H1 (cell line): Measurements from ENCODE around the gene BABAM2. TPM values are rescaled to one million over a fixed set of nuclear protein-coding genes. Genes with fewer than 3 reads are reported as not detected.

ENCODE experiments used
- CTCF ChIA-PET: fragments of 300-600 bp; sonication (Branson Sonifier 250); formaldehyde crosslinking; loops from one replicate; lab custom pipeline; 2021; ENCODE audit not compliant: partially characterized antibody; lab: Charles Lee
- POLR2A ChIA-PET: fragments of 300-600 bp; sonication (Branson Sonifier 250); formaldehyde crosslinking; loops from one replicate; lab custom pipeline; 2021; ENCODE audit warnings: inconsistent platforms; ENCODE audit not compliant: partially characterized antibody; lab: Charles Lee
- DNase-seq, 2 experiments: peaks; one replicate each; pipeline versions ENCODE4 v3.0.0 to v3.0.0-alpha.2; 2010 to 2022; ENCODE audit warnings: low spot score in 2 of 2, low read depth in 1 of 2, mixed read lengths in 1 of 2
- FAIRE-seq: peaks from 2 replicates; lab custom pipeline; 2011; peaks lifted over from hg19 to GRCh38; lab: Jason Lieb, UNC
- H2AFZ ChIP-seq: 2 replicates; pipeline ENCODE4 v1.8.1; 2012; ENCODE audit warnings: low read length, inconsistent platforms
- H2AK5ac ChIP-seq: 2 replicates; pipeline ENCODE4 v1.6.1; 2013; ENCODE audit warnings: low read depth, low read length
- H2BK120ac ChIP-seq: replicated peaks from 2 replicates; pipeline ENCODE3; 2013; ENCODE audit warnings: low read depth, low read length, inconsistent platforms
- H2BK12ac ChIP-seq: 2 replicates; pipeline ENCODE4 v1.6.1; 2013; ENCODE audit warnings: low read depth, low read length
- H2BK15ac ChIP-seq: 2 replicates; pipeline ENCODE4 v1.6.1; 2013; ENCODE audit warnings: low read length
- H2BK20ac ChIP-seq: 2 replicates; pipeline ENCODE4 v1.6.1; 2013; ENCODE audit warnings: low read length
- H2BK5ac ChIP-seq: 2 replicates; pipeline ENCODE4 v1.6.1; 2013; ENCODE audit warnings: low read depth, low read length
- H3K14ac ChIP-seq: 2 replicates; pipeline ENCODE4 v1.6.1; 2013; ENCODE audit warnings: inconsistent platforms; ENCODE audit not compliant: insufficient read length
- H3K18ac ChIP-seq: 2 replicates; pipeline ENCODE4 v1.6.1; 2013; ENCODE audit warnings: low read length; ENCODE audit errors: extremely low read depth
- H3K23ac ChIP-seq: 2 replicates; pipeline ENCODE4 v1.6.1; 2013; ENCODE audit warnings: inconsistent platforms; ENCODE audit not compliant: insufficient read length
- H3K23me2 ChIP-seq: 2 replicates; pipeline ENCODE4 v1.6.1; 2013; ENCODE audit warnings: low read depth, low read length
- H3K27ac ChIP-seq: 2 replicates; pipeline ENCODE4 v1.6.1; 2011; ENCODE audit warnings: low read depth, low read length, inconsistent platforms
- H3K27me3 ChIP-seq, 4 experiments: replicated peaks in 1 of 4; 1 replicate in 1 of 4; 2 replicates in 3 of 4; pipeline versions ENCODE4 v1.6.1 to v1.8.1; 2011 to 2013; ENCODE audit warnings: low read length in 3 of 4, mild to moderate bottlenecking in 3 of 4, inconsistent platforms in 2 of 4, mixed read lengths in 2 of 4, moderate library complexity in 1 of 4; ENCODE audit not compliant: control insufficient read depth in 3 of 4, insufficient read depth in 3 of 4; ENCODE audit errors: extremely low read depth in 1 of 4
- H3K36me3 ChIP-seq, 4 experiments: 2 replicates each; pipeline versions ENCODE4 v1.6.1 to v1.8.1; 2011 to 2013; ENCODE audit warnings: mild to moderate bottlenecking in 4 of 4, low read length in 3 of 4, moderate library complexity in 2 of 4, control low read depth in 1 of 4, inconsistent platforms in 1 of 4; ENCODE audit not compliant: insufficient read depth in 4 of 4, control insufficient read depth in 2 of 4
- H3K4ac ChIP-seq: replicated peaks from 2 replicates; pipeline ENCODE3; 2013; ENCODE audit warnings: low read length, low read depth, mixed read lengths, inconsistent platforms; ENCODE audit not compliant: insufficient read length
- H3K4me1 ChIP-seq, 4 experiments: replicated peaks in 1 of 4; 1 replicate in 1 of 4; 2 replicates in 3 of 4; pipeline versions ENCODE4 v1.6.1 to v1.8.1; 2011 to 2013; ENCODE audit warnings: low read length in 3 of 4, inconsistent platforms in 2 of 4, mixed read lengths in 1 of 4; ENCODE audit not compliant: insufficient read depth in 4 of 4, control insufficient read depth in 3 of 4
- H3K4me2 ChIP-seq, 2 experiments: 2 replicates each; pipeline versions ENCODE4 v1.6.1 to v1.8.1; 2011 to 2013; ENCODE audit warnings: low read depth in 2 of 2, low read length in 2 of 2, control low read depth in 1 of 2, inconsistent platforms in 1 of 2, mild to moderate bottlenecking in 1 of 2; ENCODE audit not compliant: insufficient read depth in 1 of 2
- H3K4me3 ChIP-seq, 4 experiments: fragments of 200-600, 300-600 bp in 1 of 4; sonication (generic), shearing (Covaris generic), sonication (Bioruptor Twin) in 1 of 4; 2 replicates each; pipeline versions ENCODE4 v1.5.1 to v1.8.1; 2011 to 2016; ENCODE audit warnings: low read length in 4 of 4, low read depth in 3 of 4, control low read depth in 2 of 4, inconsistent platforms in 2 of 4, mild to moderate bottlenecking in 2 of 4, mixed read lengths in 1 of 4, moderate library complexity in 1 of 4; ENCODE audit not compliant: insufficient read depth in 2 of 4; ENCODE audit errors: extremely low read depth in 1 of 4
- H3K56ac ChIP-seq: replicated peaks from 2 replicates; pipeline ENCODE3; 2013; ENCODE audit warnings: low read depth, mild to moderate bottlenecking, mixed read lengths, low read length, inconsistent platforms; ENCODE audit not compliant: insufficient read length
- H3K79me1 ChIP-seq: 2 replicates; pipeline ENCODE4 v1.6.1; 2013; ENCODE audit warnings: low read depth, low read length, control low read depth
- H3K79me2 ChIP-seq, 2 experiments: 2 replicates each; pipeline versions ENCODE4 v1.6.1 to v1.8.1; 2012 to 2013; ENCODE audit warnings: low read length in 2 of 2, mild to moderate bottlenecking in 2 of 2, inconsistent platforms in 1 of 2; ENCODE audit not compliant: insufficient read depth in 2 of 2, control insufficient read depth in 1 of 2
- H3K9ac ChIP-seq, 4 experiments: replicated peaks in 1 of 4; 1 replicate in 1 of 4; 2 replicates in 3 of 4; pipeline versions ENCODE4 v1.6.1 to v1.8.1; 2011 to 2013; ENCODE audit warnings: low read depth in 3 of 4, low read length in 3 of 4, control low read depth in 2 of 4, mild to moderate bottlenecking in 2 of 4, moderate library complexity in 2 of 4, inconsistent platforms in 1 of 4; ENCODE audit errors: extremely low read depth in 1 of 4
- H3K9me3 ChIP-seq, 2 experiments: 2 replicates each; pipeline versions ENCODE4 v1.6.1 to v1.8.1; 2012 to 2013; ENCODE audit warnings: mild to moderate bottlenecking in 2 of 2, moderate library complexity in 2 of 2, control low read depth in 1 of 2, inconsistent platforms in 1 of 2, low read depth in 1 of 2, low read length in 1 of 2, mixed read lengths in 1 of 2; ENCODE audit not compliant: insufficient read depth in 2 of 2
- H4K20me1 ChIP-seq, 2 experiments: replicated peaks in 1 of 2; 2 replicates each; pipeline versions ENCODE3 to v1.8.1; 2011 to 2013; ENCODE audit warnings: inconsistent platforms in 2 of 2, low read length in 2 of 2, mild to moderate bottlenecking in 1 of 2; ENCODE audit not compliant: insufficient read depth in 2 of 2, control insufficient read depth in 1 of 2
- H4K5ac ChIP-seq: 2 replicates; pipeline ENCODE4 v1.6.1; 2013; ENCODE audit warnings: low read length, low read depth, mixed read lengths, inconsistent platforms; ENCODE audit not compliant: insufficient read length
- H4K8ac ChIP-seq: 2 replicates; pipeline ENCODE4 v1.8.0; 2013; ENCODE audit warnings: mild to moderate bottlenecking, moderate library complexity, low read length, inconsistent platforms; ENCODE audit not compliant: insufficient read depth; ENCODE audit errors: extremely low read depth
- H4K91ac ChIP-seq: replicated peaks from 2 replicates; pipeline ENCODE3; 2013; ENCODE audit warnings: low read length, mixed read lengths, inconsistent platforms; ENCODE audit not compliant: insufficient read length
- CEBPB ChIP-seq: IDR thresholded peaks from 2 replicates; pipeline ENCODE4 v1.6.1; 2012; ENCODE audit warnings: low read depth, low read length
- CREB1 ChIP-seq: IDR thresholded peaks from 2 replicates; pipeline ENCODE4 v1.6.1; 2012; ENCODE audit warnings: inconsistent platforms
- EP300 ChIP-seq, 2 experiments: IDR thresholded peaks; 1 replicate in 1 of 2; 2 replicates in 1 of 2; pipeline ENCODE4 v1.6.1; 2011 to 2012; ENCODE audit warnings: low read depth in 2 of 2, low read length in 2 of 2, mild to moderate bottlenecking in 2 of 2, borderline replicate concordance in 1 of 2, inconsistent platforms in 1 of 2, moderate library complexity in 1 of 2
- GABPA ChIP-seq: IDR thresholded peaks from 2 replicates; pipeline ENCODE4 v1.6.1; 2011; ENCODE audit warnings: mild to moderate bottlenecking, low read length, moderate library complexity, borderline replicate concordance; ENCODE audit not compliant: insufficient read depth
- MAFK ChIP-seq: IDR thresholded peaks from 2 replicates; pipeline ENCODE4 v1.6.1; 2012; ENCODE audit warnings: low read depth, mild to moderate bottlenecking, improper control_type of control experiment, low read length
- NANOG ChIP-seq: IDR thresholded peaks from 2 replicates; pipeline ENCODE4 v1.6.1; 2011; ENCODE audit warnings: low read length, low read depth, mild to moderate bottlenecking, inconsistent platforms; ENCODE audit not compliant: insufficient read depth, poor library complexity, severe bottlenecking
- POLR2AphosphoS5 ChIP-seq: IDR thresholded peaks from 2 replicates; pipeline ENCODE4 v1.6.1; 2011; ENCODE audit warnings: low read depth, low read length
- RNF2 ChIP-seq: fragments of 200-900, 300-1000 bp; sonication (generic); IDR thresholded peaks from 2 replicates; pipeline ENCODE4 v1.7.1; 2016; ENCODE audit warnings: borderline replicate concordance, low read depth, mild to moderate bottlenecking, antibody characterized with exemption, low read length; ENCODE audit not compliant: poor library complexity, severe bottlenecking; ENCODE audit errors: missing control alignments
- SUZ12 ChIP-seq: fragments of 200-600 bp; sonication (generic); IDR thresholded peaks from 2 replicates; pipeline ENCODE4 v1.6.1; 2012; ENCODE audit warnings: mild to moderate bottlenecking, inconsistent platforms, low read length, moderate library complexity, mixed read lengths
- TBP ChIP-seq: IDR thresholded peaks from 2 replicates; pipeline ENCODE4 v1.6.1; 2011; ENCODE audit warnings: low read depth, low read length, improper control_type of control experiment
- WGBS, 2 experiments: shearing (Covaris generic) in 1 of 2; methylation state at CpG; one replicate each; pipeline versions ENCODE4 v1.1.6 to v1.1.7; 2013 to 2015; ENCODE audit warnings: low lambda C conversion rate in 2 of 2, mixed read lengths in 2 of 2, inconsistent platforms in 1 of 2, low coverage in 1 of 2, missing lambda C conversion rate in 1 of 2; ENCODE audit not compliant: insufficient replicate concordance in 2 of 2, insufficient coverage in 1 of 2, insufficient read length in 1 of 2; ENCODE audit errors: extremely low coverage in 1 of 2, missing lambda C conversion rate in 1 of 2; 5-methylcytosine and 5-hydroxymethylcytosine counted together
- polyA plus RNA-seq, 7 experiments: library from polyadenylated mRNA; depleted of rRNA in 3 of 7; stranded (reverse) in 5 of 7; unstranded in 2 of 7; fragments of >200 nt in 5 of 7; fragments of 200-250 nt in 2 of 7; gene quantifications; 1 replicate in 5 of 7; 2 replicates in 1 of 7; 4 replicates in 1 of 7; pipeline versions ENCODE4 v1.2.1 to v1.2.3, GENCODE V29; 2011 to 2013; ENCODE audit warnings: missing spikeins in 2 of 7, mixed read lengths in 2 of 7
- total RNA-seq: library from RNA; stranded (reverse); fragmentation: NEBNext Ultra II Directional; extraction: Animal tissue kit (Norgen Biotek cat#: 25700); gene quantifications from 2 replicates; pipeline ENCODE4 v1.2.1, GENCODE V29; 2021

The BABAM2 gene
- total and polyA plus RNA-seq, 2 of the 8 experiments (the other 6 are each of a cell fraction or from before 2014, with no cell fraction given): 15.8 to 20.9 TPM

GRCh38 chr2:27962006-27962405, 71.5 kb downstream of the BABAM2 start:
- Histone ChIP-seq H2BK15ac (no peak overlapping the region), H3K27ac (no peak overlapping the region), H3K9ac (no peak overlapping the region), H4K91ac (no peak overlapping the region), H4K20me1 (peaks cover 0 to 2% of the 10 kb centered on the region in 2 experiments), H3K4me1 (no peaks in the 10 kb centered on the region), H2AK5ac (no peak overlapping the region), H3K23ac (no peak overlapping the region), H3K56ac (no peak overlapping the region), H3K79me1 (no peaks in the 10 kb centered on the region), H3K14ac (no peak overlapping the region), H3K18ac (no peak overlapping the region), H3K4ac (no peak overlapping the region), H3K27me3 (peaks cover 0 to 1% (median 0%) of the 10 kb centered on the region in 4 experiments; a peak in 1 of 7 replicates), H3K4me2 (no peak overlapping the region), H2AFZ (no peak overlapping the region), H2BK20ac (no peak overlapping the region), H2BK5ac (no peak overlapping the region), H2BK12ac (no peak overlapping the region), H3K23me2 (no peaks in the 10 kb centered on the region), H3K4me3 (no peak overlapping the region), H3K9me3 (peaks cover 0 to 4% of the 10 kb centered on the region in 2 experiments; a peak in 1 of 4 replicates), H3K79me2 (0 out of 4 replicates have a peak, but pooled peaks cover 0 to 2% of the 10 kb centered on the region in 2 experiments), H4K5ac (no peak overlapping the region), H4K8ac (no peak overlapping the region), H3K36me3 (no peaks in the 10 kb centered on the region), H2BK120ac (no peak overlapping the region)
- DNase-seq (no peak), FAIRE-seq (no peak)
- ChIA-PET POLR2A (no interaction called here), CTCF (interaction anchor here (1.1 to 1.5 kb wide), 3 partner anchors 19 to 233 kb away, joined by 3 to 4 read pairs (median 3); no protein-coding TSS in a partner anchor)
- WGBS, 2 experiments: 93% methylated on average over 2 of the region's 2 CpGs; no CpG with 5 or more reads in 1 of the 2 experiments
- TF ChIP-seq CEBPB: no peak
- TF ChIP-seq CREB1: no peak
- no peak for TF ChIP-seq RNF2
- TF ChIP-seq EP300 (IDR thresholded peaks at IDR 0.05; ENCODE audit: borderline replicate concordance in 1 of 2, low read depth in 2 of 2, low read length in 2 of 2): no peak
- no peak for TF ChIP-seq TBP
- no peak for TF ChIP-seq NANOG
- TF ChIP-seq POLR2AphosphoS5: no peak
- TF ChIP-seq GABPA: no peak
- no peak for TF ChIP-seq SUZ12
- no peak for TF ChIP-seq MAFK
